GM23338 (cell line): ENCODE results near the gene FNDC10. TPM values are rescaled to one million over a fixed set of nuclear protein-coding genes. Genes with fewer than 3 reads are reported as not detected.

Source experiments
- ATAC-seq: fragments of 200-7000 bp; cut with Tn5 transposase; 3 replicates; pipeline ENCODE4 v1.9.1; 2020
- DNase-seq: peaks from one replicate; pipeline ENCODE4 v3.0.0-alpha.2; 2015; ENCODE audit warnings: low spot score
- H2AFZ ChIP-seq: fragments of 200-600 bp; sonication (generic); 2 replicates; pipeline ENCODE4 v1.8.0; 2016; ENCODE audit warnings: antibody characterized with exemption, mild to moderate bottlenecking, moderate library complexity
- H3F3A ChIP-seq: fragments of 200-600 bp; sonication (generic); replicated peaks from 2 replicates; pipeline ENCODE4 v1.8.0; 2017; ENCODE audit warnings: antibody characterized with exemption, mixed run types, low read depth
- H3K27ac ChIP-seq: fragments of 200-600 bp; sonication (generic); 2 replicates; pipeline ENCODE4 v1.6.1; 2016; ENCODE audit warnings: low read depth
- H3K27me3 ChIP-seq: fragments of 200-600 bp; sonication (generic); 2 replicates; pipeline ENCODE4 v1.8.0; 2016; ENCODE audit warnings: mild to moderate bottlenecking, mixed run types, moderate library complexity; ENCODE audit not compliant: insufficient read depth
- H3K36me3 ChIP-seq: fragments of 200-600 bp; sonication (generic); 2 replicates; pipeline ENCODE4 v1.8.0; 2016; ENCODE audit warnings: mild to moderate bottlenecking; ENCODE audit not compliant: insufficient read depth
- H3K4me1 ChIP-seq: fragments of 200-600 bp; sonication (generic); 2 replicates; pipeline ENCODE4 v1.8.0; 2016; ENCODE audit warnings: mild to moderate bottlenecking, moderate library complexity; ENCODE audit not compliant: insufficient read depth
- H3K4me2 ChIP-seq: fragments of 200-600 bp; sonication (generic); 2 replicates; pipeline ENCODE4 v1.7.1; 2017; ENCODE audit warnings: mixed run types
- H3K4me3 ChIP-seq: fragments of 200-600 bp; sonication (generic); 2 replicates; pipeline ENCODE4 v1.6.1; 2016; ENCODE audit warnings: mixed run types
- H3K79me2 ChIP-seq: fragments of 200-600 bp; sonication (generic); replicated peaks from 2 replicates; pipeline ENCODE4 v1.8.0; 2017; ENCODE audit warnings: mild to moderate bottlenecking; ENCODE audit not compliant: insufficient read depth
- H3K9me2 ChIP-seq: fragments of 200-600 bp; sonication (generic); 2 replicates; pipeline ENCODE4 v1.8.0; 2017; ENCODE audit not compliant: insufficient read depth
- H4K20me1 ChIP-seq: fragments of 200-600 bp; sonication (generic); replicated peaks from 2 replicates; pipeline ENCODE4 v1.8.0; 2017; ENCODE audit warnings: mild to moderate bottlenecking; ENCODE audit not compliant: insufficient read depth
- H3K27ac Mint-ChIP-seq: 2 replicates; pipeline ENCODE4 v1.8.0; 2020; ENCODE audit warnings: inconsistent platforms, mild to moderate bottlenecking, moderate library complexity, mixed read lengths
- H3K27me3 Mint-ChIP-seq: 3 replicates; pipeline ENCODE4 v1.8.0; 2022; ENCODE audit warnings: low read depth, mild to moderate bottlenecking, moderate library complexity, mixed read lengths, inconsistent platforms; ENCODE audit not compliant: insufficient read depth, poor library complexity
- H3K36me3 Mint-ChIP-seq: 3 replicates; pipeline ENCODE4 v1.8.0; 2021; ENCODE audit warnings: low read depth, mild to moderate bottlenecking, inconsistent platforms, moderate library complexity, mixed read lengths
- H3K4me1 Mint-ChIP-seq: 3 replicates; pipeline ENCODE4 v1.8.0; 2020; ENCODE audit warnings: mild to moderate bottlenecking, inconsistent platforms, mixed read lengths
- H3K4me3 Mint-ChIP-seq: 3 replicates; pipeline ENCODE4 v1.8.0; 2021; ENCODE audit warnings: moderate library complexity, mild to moderate bottlenecking, inconsistent platforms, mixed read lengths
- H3K9me3 Mint-ChIP-seq: 3 replicates; pipeline ENCODE4 v1.8.0; 2020; ENCODE audit warnings: moderate library complexity, mild to moderate bottlenecking, inconsistent platforms, mixed read lengths
- CREB1 ChIP-seq: fragments of 250-450 bp; sonication (Bioruptor Pico); IDR thresholded peaks from 2 replicates; pipeline ENCODE4 v1.5.0; 2020; ENCODE audit warnings: low read depth, mild to moderate bottlenecking, moderate library complexity
- CTCF ChIP-seq, 2 experiments: fragments of 200-600 bp in 1 of 2; sonication (generic) in 1 of 2; conservative IDR thresholded peaks; 2 replicates each; pipeline versions ENCODE4 v1.5.1 to v1.6.1; 2016 to 2017; ENCODE audit warnings: antibody characterized with exemption in 2 of 2, low read depth in 2 of 2, mild to moderate bottlenecking in 2 of 2, moderate library complexity in 1 of 2
- EZH2phosphoT487 ChIP-seq: fragments of 200-600 bp; sonication (generic); IDR thresholded peaks from one replicate; pipeline ENCODE4 v1.8.1; 2018; ENCODE audit warnings: antibody characterized with exemption; ENCODE audit not compliant: unreplicated experiment
- JUNB ChIP-seq: IDR thresholded peaks from one replicate; pipeline ENCODE4 v1.6.1; 2016; ENCODE audit warnings: antibody characterized with exemption; ENCODE audit not compliant: unreplicated experiment
- NANOG ChIP-seq: IDR thresholded peaks from 2 replicates; pipeline ENCODE4 v1.6.1; 2016; ENCODE audit warnings: antibody characterized with exemption, borderline replicate concordance
- POLR2AphosphoS5 ChIP-seq: IDR thresholded peaks from 2 replicates; pipeline ENCODE4 v1.6.1; 2016; ENCODE audit warnings: antibody characterized with exemption, low read depth
- REST ChIP-seq: IDR thresholded peaks from one replicate; pipeline ENCODE4 v1.6.1; 2018; ENCODE audit warnings: antibody characterized with exemption; ENCODE audit not compliant: unreplicated experiment
- ZNF114 ChIP-seq: fragments of 250-450 bp; sonication (Bioruptor Pico); IDR thresholded peaks from 2 replicates; pipeline ENCODE4 v1.5.0; 2020; ENCODE audit warnings: mild to moderate bottlenecking, moderate library complexity
- ZNF331 ChIP-seq: fragments of 250-450 bp; sonication (Bioruptor Pico); IDR thresholded peaks from 2 replicates; pipeline ENCODE4 v1.5.0; 2020; ENCODE audit warnings: low read depth, mild to moderate bottlenecking, moderate library complexity
- polyA plus RNA-seq: library from polyadenylated mRNA; unstranded; fragments of >200 nt; fragmentation: Nextera tagmentation; extraction: Ambion mirVana; gene quantifications from 2 replicates; pipeline ENCODE4 v1.2.1, GENCODE V29; 2016
- total RNA-seq: library from RNA; depleted of rRNA; stranded (reverse); fragments of >200 nt; shearing (Covaris generic); gene quantifications from 2 replicates; pipeline ENCODE4 v1.2.3, GENCODE V29; 2014

FNDC10 gene
- total and polyA plus RNA-seq, 2 experiments from 2014 or later, result 7.7 to 15.1 TPM

GRCh38 chr1:1626207-1627141 lies 26.5 kb upstream of the FNDC10 start:
- Histone ChIP-seq H3K4me2 (no peak overlapping the region), H3K27me3 (peaks cover 10% of the 10 kb centered on the region), H4K20me1 (no peaks in the 10 kb centered on the region), H2AFZ (no peak overlapping the region), H3K79me2 (no peaks in the 10 kb centered on the region), H3K9me2 (no peaks in the 10 kb centered on the region), H3K4me3 (no peak overlapping the region), H3K27ac (no peak overlapping the region), H3F3A (0 out of 2 replicates have a peak, but pooled peaks cover 3% of the 10 kb centered on the region), H3K36me3 (no peaks in the 10 kb centered on the region), H3K4me1 (no peaks in the 10 kb centered on the region)
- Mint-ChIP-seq H3K27ac (no peak overlapping the region), H3K9me3 (no peaks in the 10 kb centered on the region; the same call in 1 of the 3 replicates), H3K4me3 (no peak overlapping the region), H3K4me1 (no peaks in the 10 kb centered on the region; the same call in 2 of the 3 replicates), H3K36me3 (no peaks in the 10 kb centered on the region), H3K27me3 (peaks cover 14% of the 10 kb centered on the region)
- DNase-seq (no peak), ATAC-seq (no peak)
- TF ChIP-seq CTCF (conservative IDR thresholded peaks at IDR 0.05; ENCODE audit: low read depth in 2 of 2), result no peak
- no peak for TF ChIP-seq NANOG
- TF ChIP-seq JUNB, result no peak
- TF ChIP-seq REST, result no peak
- TF ChIP-seq CREB1, result no peak

GRCh38 chr1:1625824-1626206 lies 25.9 kb upstream of the FNDC10 start:
- Histone ChIP-seq H3K79me2 (no peaks in the 10 kb centered on the region), H3K27me3 (peaks cover 4% of the 10 kb centered on the region; the same call in 1 of the 2 replicates), H3K36me3 (no peaks in the 10 kb centered on the region), H3K4me2 (no peak overlapping the region), H3K4me1 (no peaks in the 10 kb centered on the region), H3K9me2 (no peaks in the 10 kb centered on the region), H4K20me1 (no peaks in the 10 kb centered on the region), H2AFZ (no peak overlapping the region), H3K4me3 (no peak overlapping the region), H3F3A (0 out of 2 replicates have a peak, but pooled peaks cover 3% of the 10 kb centered on the region), H3K27ac (no peak overlapping the region)
- Mint-ChIP-seq H3K36me3 (no peaks in the 10 kb centered on the region), H3K27me3 (peaks cover 12% of the 10 kb centered on the region), H3K4me3 (no peak overlapping the region), H3K27ac (no peak overlapping the region), H3K9me3 (no peaks in the 10 kb centered on the region; the same call in 1 of the 3 replicates), H3K4me1 (no peaks in the 10 kb centered on the region; the same call in 2 of the 3 replicates)
- ATAC-seq (no peak), DNase-seq (no peak)
- TF ChIP-seq ZNF114 (no peak), EZH2phosphoT487 (no peak), REST (no peak), POLR2AphosphoS5 (no peak), ZNF331 (CRISPR knock-in tag) (no peak), NANOG (no peak)
